HepG2 (cell line): ENCODE data around the gene SULT6B1. TPM values are rescaled to one million over a fixed set of nuclear protein-coding genes. Genes with fewer than 3 reads are reported as not detected.

ENCODE experiments used
- FOXO4 ChIP-seq: sonication (generic); formaldehyde crosslinking; conservative IDR thresholded peaks from 2 replicates; pipeline ENCODE4 v1.8.1; 2023; ENCODE audit warnings: missing genetic modification reagents
- HOXA3 ChIP-seq: sonication (generic); formaldehyde crosslinking; IDR thresholded peaks from 2 replicates; pipeline ENCODE4 v1.5.0; 2020; ENCODE audit warnings: missing genetic modification reagents
- MAFK ChIP-seq, 2 experiments: IDR thresholded peaks in 1 of 2; conservative IDR thresholded peaks in 1 of 2; 2 replicates each; pipeline ENCODE4 v1.6.1; 2011; ENCODE audit warnings: improper control_type of control experiment in 2 of 2, low read length in 2 of 2
- MTERF4 ChIP-seq: sonication (generic); formaldehyde crosslinking; IDR thresholded peaks from 2 replicates; pipeline ENCODE4 v1.8.0; 2023; ENCODE audit warnings: mild to moderate bottlenecking, missing genetic modification reagents
- NFIB ChIP-seq: sonication (generic); formaldehyde crosslinking; IDR thresholded peaks from 2 replicates; pipeline ENCODE4 v1.9.0; 2021; ENCODE audit warnings: missing genetic modification reagents, mild to moderate bottlenecking, borderline replicate concordance
- SAP130 ChIP-seq: IDR thresholded peaks from 2 replicates; pipeline ENCODE4 v1.6.1; 2016; ENCODE audit warnings: low read depth
- ZXDC ChIP-seq: sonication (generic); formaldehyde crosslinking; IDR thresholded peaks from 2 replicates; pipeline ENCODE4 v1.5.0; 2020; ENCODE audit warnings: mild to moderate bottlenecking, missing genetic modification reagents
- polyA plus RNA-seq, 8 experiments: library from polyadenylated mRNA; depleted of rRNA in 3 of 8; stranded (reverse) in 7 of 8; unstranded in 1 of 8; fragments of >200 nt; fragmentation: Illumina TruSeq in 4 of 8; extraction: Trizol in 4 of 8; gene quantifications; 2 replicates each; pipeline versions ENCODE4 v1.2.1 to v1.2.3, GENCODE V29; 2011 to 2016; ENCODE audit warnings: low read depth in 4 of 8, missing spikeins in 1 of 8, mixed read lengths in 1 of 8; ENCODE audit not compliant: insufficient read depth in 1 of 8
- total RNA-seq, 5 experiments: library from RNA; depleted of rRNA; stranded (reverse); fragments of >200 nt; fragmentation: Illumina TruSeq; extraction: Trizol; gene quantifications; 2 replicates each; pipeline ENCODE4 v1.2.3, GENCODE V29; 2016; ENCODE audit warnings: low read depth in 1 of 5

Gene SULT6B1
- total and polyA plus RNA-seq, 2 of the 13 experiments (the other 11 are each of a cell fraction or from before 2014, with no cell fraction given), result not detected

GRCh38 chr2:37119157-37119556, 69.3 kb downstream of the SULT6B1 start (continued):
- no peak for TF ChIP-seq FOXO4 (CRISPR knock-in tag)
- TF ChIP-seq MTERF4 (CRISPR knock-in tag), result no peak
- TF ChIP-seq SAP130 (CRISPR knock-in tag), result 0 out of 2 replicates have a peak, but pooled peaks have one; percentile 22
- TF ChIP-seq ZXDC (CRISPR knock-in tag), result no peak
- peak; percentile 23; the same call in 1 of the 2 replicates for TF ChIP-seq HOXA3 (CRISPR knock-in tag)
- no peak for TF ChIP-seq NFIB (CRISPR knock-in tag)
- TF ChIP-seq MAFK (conservative IDR thresholded peaks at IDR 0.05 in 1 of 2, IDR thresholded peaks at IDR 0.05 in 1 of 2; ENCODE audit: low read length in 2 of 2), result peak; percentile 28 to 45; a peak in 1 of 4 replicates

Other genes starting within 250 kb of the SULT6B1 start
- gene STRN, start 222.1 kb downstream of the SULT6B1 start, total RNA-seq (2016; rRNA removed; fragmentation: Illumina TruSeq; extraction: Trizol), result 19.3 and 28.4 TPM in 2 replicates
- gene STRN, start 222.1 kb downstream of the SULT6B1 start, polyA plus RNA-seq (2011; rRNA removed), result 8.8 and 10.4 TPM in 2 replicates
- gene HEATR5B, start 104.3 kb downstream of the SULT6B1 start, total RNA-seq (2016; rRNA removed; fragmentation: Illumina TruSeq; extraction: Trizol), result 16.3 and 17.6 TPM in 2 replicates
- gene HEATR5B, start 104.3 kb downstream of the SULT6B1 start, polyA plus RNA-seq (2011; rRNA removed), result 11.1 and 12.7 TPM in 2 replicates
- gene GPATCH11, start 104.2 kb downstream of the SULT6B1 start, total RNA-seq (2016; rRNA removed; fragmentation: Illumina TruSeq; extraction: Trizol), result 8.7 and 13.3 TPM in 2 replicates
- gene GPATCH11, start 104.2 kb downstream of the SULT6B1 start, polyA plus RNA-seq (2011; rRNA removed), result 3.0 and 3.8 TPM in 2 replicates
- gene EIF2AK2, start 31.7 kb downstream of the SULT6B1 start, total RNA-seq (2016; rRNA removed; fragmentation: Illumina TruSeq; extraction: Trizol), result 26.1 and 42.8 TPM in 2 replicates
- 9.1 and 10.2 TPM in 2 replicates for gene EIF2AK2, start 31.7 kb downstream of the SULT6B1 start, polyA plus RNA-seq (2011; rRNA removed)
- gene CEBPZOS, start 7.8 kb upstream of the SULT6B1 start, total RNA-seq (2016; rRNA removed; fragmentation: Illumina TruSeq; extraction: Trizol), result 18.6 and 25.6 TPM in 2 replicates
- gene CEBPZOS, start 7.8 kb upstream of the SULT6B1 start, polyA plus RNA-seq (2011; rRNA removed), result 39.3 and 44.7 TPM in 2 replicates
- 117 and 182 TPM in 2 replicates for gene CEBPZ, start 42.9 kb upstream of the SULT6B1 start, total RNA-seq (2016; rRNA removed; fragmentation: Illumina TruSeq; extraction: Trizol)
- gene CEBPZ, start 42.9 kb upstream of the SULT6B1 start, polyA plus RNA-seq (2011; rRNA removed), result 10.7 and 14.4 TPM in 2 replicates
- 39.4 and 40.8 TPM in 2 replicates for gene NDUFAF7, start 43.0 kb upstream of the SULT6B1 start, total RNA-seq (2016; rRNA removed; fragmentation: Illumina TruSeq; extraction: Trizol)
- gene NDUFAF7, start 43.0 kb upstream of the SULT6B1 start, polyA plus RNA-seq (2011; rRNA removed), result 21.7 and 27.0 TPM in 2 replicates
- 38.4 and 58.2 TPM in 2 replicates for gene PRKD3, start 136.2 kb upstream of the SULT6B1 start, total RNA-seq (2016; rRNA removed; fragmentation: Illumina TruSeq; extraction: Trizol)
- gene PRKD3, start 136.2 kb upstream of the SULT6B1 start, polyA plus RNA-seq (2011; rRNA removed), result 11.1 and 11.6 TPM in 2 replicates
- gene QPCT, start 156.0 kb upstream of the SULT6B1 start, total RNA-seq (2016; rRNA removed; fragmentation: Illumina TruSeq; extraction: Trizol), result 0.77 TPM in 1 of 2 replicates, not detected in the other
- 1.1 and 1.2 TPM in 2 replicates for gene QPCT, start 156.0 kb upstream of the SULT6B1 start, polyA plus RNA-seq (2011; rRNA removed)